C4-2B (cell line): ENCODE data around the gene HPX.

Experiments
- ZFX ChIP-seq: fragments of 450-650 bp; IDR thresholded peaks from 2 replicates; pipeline ENCODE4 v1.6.1; 2017
- TF ChIP-seq, protein P1 (sequence below): fragments of 450-650 bp; conservative IDR thresholded peaks from 2 replicates; pipeline ENCODE4 v1.5.1; 2017; ENCODE audit warnings: mild to moderate bottlenecking

DNA sequence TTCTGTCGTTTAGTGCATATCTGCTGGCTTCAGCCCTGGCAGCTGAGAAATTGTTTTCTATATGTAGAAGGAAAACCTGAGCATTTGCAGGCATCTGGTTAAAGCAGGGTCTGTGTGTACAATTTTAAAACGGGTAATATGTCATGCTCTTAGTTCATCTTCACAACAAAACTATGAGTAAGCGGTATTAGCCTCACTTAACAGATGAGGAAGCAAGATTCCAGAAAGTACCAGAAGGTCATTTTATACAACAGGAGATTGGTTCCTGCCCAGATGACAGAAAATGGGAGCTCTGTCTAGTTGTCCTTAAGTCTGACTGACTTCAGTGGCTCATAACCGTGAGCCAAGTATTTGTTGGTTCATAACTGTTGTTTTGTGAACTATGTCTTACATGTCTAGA, 41.7 kb upstream of the HPX start:
- TF ChIP-seq, protein P1, sequence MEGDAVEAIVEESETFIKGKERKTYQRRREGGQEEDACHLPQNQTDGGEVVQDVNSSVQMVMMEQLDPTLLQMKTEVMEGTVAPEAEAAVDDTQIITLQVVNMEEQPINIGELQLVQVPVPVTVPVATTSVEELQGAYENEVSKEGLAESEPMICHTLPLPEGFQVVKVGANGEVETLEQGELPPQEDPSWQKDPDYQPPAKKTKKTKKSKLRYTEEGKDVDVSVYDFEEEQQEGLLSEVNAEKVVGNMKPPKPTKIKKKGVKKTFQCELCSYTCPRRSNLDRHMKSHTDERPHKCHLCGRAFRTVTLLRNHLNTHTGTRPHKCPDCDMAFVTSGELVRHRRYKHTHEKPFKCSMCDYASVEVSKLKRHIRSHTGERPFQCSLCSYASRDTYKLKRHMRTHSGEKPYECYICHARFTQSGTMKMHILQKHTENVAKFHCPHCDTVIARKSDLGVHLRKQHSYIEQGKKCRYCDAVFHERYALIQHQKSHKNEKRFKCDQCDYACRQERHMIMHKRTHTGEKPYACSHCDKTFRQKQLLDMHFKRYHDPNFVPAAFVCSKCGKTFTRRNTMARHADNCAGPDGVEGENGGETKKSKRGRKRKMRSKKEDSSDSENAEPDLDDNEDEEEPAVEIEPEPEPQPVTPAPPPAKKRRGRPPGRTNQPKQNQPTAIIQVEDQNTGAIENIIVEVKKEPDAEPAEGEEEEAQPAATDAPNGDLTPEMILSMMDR: no peak
- TF ChIP-seq ZFX: no peak
